ENCODE data around the gene KCNQ5.

The KCNQ5 gene

GRCh38 chr6:72954716-72955115 is 332.9 kb downstream of the KCNQ5 start:
- Histone ChIP-seq H4K91ac (ENCODE audit: low read depth, low read length) (no peak overlapping the region), H3K4me3 (ENCODE audit: low read depth, low read length) (no peak overlapping the region), H2BK12ac (ENCODE audit: low read length) (no peak overlapping the region), H4K12ac (ENCODE audit: low read depth, low read length) (no peak overlapping the region), H3K18ac (ENCODE audit: low read length) (no peak overlapping the region), H3K27ac (ENCODE audit: low read depth, low read length) (no peak overlapping the region), H3K79me2 (ENCODE audit: control insufficient read depth, insufficient read depth, low read length, poor library complexity) (no peaks in the 10 kb centered on the region), H2AK5ac (ENCODE audit: low read length) (no peak overlapping the region), H3K4me1 (ENCODE audit: control insufficient read depth in 1 of 2, insufficient read depth in 2 of 2, low read length in 2 of 2) (peaks cover 2 to 4% of the 10 kb centered on the region in 2 experiments), H3K4ac (ENCODE audit: low read depth, low read length) (no peak overlapping the region), H3K36me3 (ENCODE audit: control insufficient read depth in 1 of 2, insufficient read depth in 2 of 2, low read length in 2 of 2) (no peaks in the 10 kb centered on the region), H2AFZ (ENCODE audit: insufficient read depth, low read length, poor library complexity) (no peak overlapping the region), H3K14ac (ENCODE audit: low read length) (no peak overlapping the region), H2BK5ac (ENCODE audit: low read depth, low read length, poor library complexity) (no peak overlapping the region), H3K27me3 (ENCODE audit: insufficient read depth, low read length) (no peaks in the 10 kb centered on the region), H3K9me3 (ENCODE audit: insufficient read depth, low read depth, low read length) (no peaks in the 10 kb centered on the region), H3K4me2 (ENCODE audit: low read length) (no peak overlapping the region), H4K8ac (ENCODE audit: low read depth, low read length) (no peak overlapping the region), H3K79me1 (ENCODE audit: low read length) (peaks cover 2% of the 10 kb centered on the region), H3K23ac (ENCODE audit: low read length) (no peak overlapping the region), H3K9ac (ENCODE audit: low read length) (no peak overlapping the region), H2BK120ac (ENCODE audit: insufficient read depth, low read length, poor library complexity) (no peak overlapping the region)
- WGBS (ENCODE audit: extremely low coverage, insufficient coverage, insufficient read length) = no CpG with 5 or more reads among the region's 4 CpGs
- no peak for DNase-seq

GRCh38 chr6:72955666-72956065 is 333.8 kb downstream of the KCNQ5 start:
- no peak overlapping the region for H4K12ac ChIP-seq (ENCODE audit: low read depth, low read length)
- H2BK5ac ChIP-seq (ENCODE audit: low read depth, low read length, poor library complexity) = no peak overlapping the region
- WGBS (ENCODE audit: extremely low coverage, insufficient coverage, insufficient read length) = no CpG with 5 or more reads among the region's 2 CpGs

GRCh38 chr6:72956272-72956671 is 334.4 kb downstream of the KCNQ5 start:
- H3K27ac ChIP-seq (ENCODE audit: low read depth, low read length) = no peak overlapping the region
- H2AFZ ChIP-seq (ENCODE audit: insufficient read depth, low read length, poor library complexity) = no peak overlapping the region
- no peak overlapping the region for H3K4ac ChIP-seq (ENCODE audit: low read depth, low read length)
- H3K79me2 ChIP-seq (ENCODE audit: control insufficient read depth, insufficient read depth, low read length, poor library complexity) = no peaks in the 10 kb centered on the region
- no peak overlapping the region for H4K12ac ChIP-seq (ENCODE audit: low read depth, low read length)
- H3K4me1 ChIP-seq (ENCODE audit: control insufficient read depth in 1 of 2, insufficient read depth in 2 of 2, low read length in 2 of 2) = peaks cover 2% of the 10 kb centered on the region in 2 experiments
- no CpG with 5 or more reads among the region's 1 CpG for WGBS (ENCODE audit: extremely low coverage, insufficient coverage, insufficient read length)
- H3K4me3 ChIP-seq (ENCODE audit: low read depth, low read length) = no peak overlapping the region
- H3K18ac ChIP-seq (ENCODE audit: low read length) = no peak overlapping the region
- DNase-seq = no peak
- no peaks in the 10 kb centered on the region for H3K36me3 ChIP-seq (ENCODE audit: control insufficient read depth in 1 of 2, insufficient read depth in 2 of 2, low read length in 2 of 2)
- no peak overlapping the region for H3K23ac ChIP-seq (ENCODE audit: low read length)
- H3K14ac ChIP-seq (ENCODE audit: low read length) = no peak overlapping the region
- no peaks in the 10 kb centered on the region for H3K9me3 ChIP-seq (ENCODE audit: insufficient read depth, low read depth, low read length)
- peaks cover 2% of the 10 kb centered on the region for H3K79me1 ChIP-seq (ENCODE audit: low read length)
- H4K91ac ChIP-seq (ENCODE audit: low read depth, low read length) = no peak overlapping the region
- no peak overlapping the region for H3K9ac ChIP-seq (ENCODE audit: low read length)
- no peak overlapping the region for H4K8ac ChIP-seq (ENCODE audit: low read depth, low read length)
- no peaks in the 10 kb centered on the region for H3K27me3 ChIP-seq (ENCODE audit: insufficient read depth, low read length)
- no peak overlapping the region for H2AK5ac ChIP-seq (ENCODE audit: low read length)
- H2BK12ac ChIP-seq (ENCODE audit: low read length) = no peak overlapping the region
- H2BK120ac ChIP-seq (ENCODE audit: insufficient read depth, low read length, poor library complexity) = no peak overlapping the region
- no peak overlapping the region for H3K4me2 ChIP-seq (ENCODE audit: low read length)
- no peak overlapping the region for H2BK5ac ChIP-seq (ENCODE audit: low read depth, low read length, poor library complexity)

More at GRCh38 chr6:72955666-72956065, 333.8 kb downstream of the KCNQ5 start:
- no peak overlapping the region for H4K91ac ChIP-seq (ENCODE audit: low read depth, low read length)
- no peaks in the 10 kb centered on the region for H3K9me3 ChIP-seq (ENCODE audit: insufficient read depth, low read depth, low read length)
- DNase-seq = no peak
- H3K79me1 ChIP-seq (ENCODE audit: low read length) = peaks cover 2% of the 10 kb centered on the region
- H3K4me2 ChIP-seq (ENCODE audit: low read length) = no peak overlapping the region
- no peak overlapping the region for H3K9ac ChIP-seq (ENCODE audit: low read length)
- H3K79me2 ChIP-seq (ENCODE audit: control insufficient read depth, insufficient read depth, low read length, poor library complexity) = no peaks in the 10 kb centered on the region
- H3K36me3 ChIP-seq (ENCODE audit: control insufficient read depth in 1 of 2, insufficient read depth in 2 of 2, low read length in 2 of 2) = no peaks in the 10 kb centered on the region
- H3K4me1 ChIP-seq (ENCODE audit: control insufficient read depth in 1 of 2, insufficient read depth in 2 of 2, low read length in 2 of 2) = peaks cover 2% of the 10 kb centered on the region in 2 experiments
- no peak overlapping the region for H4K8ac ChIP-seq (ENCODE audit: low read depth, low read length)
- no peak overlapping the region for H3K18ac ChIP-seq (ENCODE audit: low read length)
- H2AFZ ChIP-seq (ENCODE audit: insufficient read depth, low read length, poor library complexity) = no peak overlapping the region
- no peak overlapping the region for H3K23ac ChIP-seq (ENCODE audit: low read length)
- H3K4ac ChIP-seq (ENCODE audit: low read depth, low read length) = no peak overlapping the region
- no peak overlapping the region for H2BK120ac ChIP-seq (ENCODE audit: insufficient read depth, low read length, poor library complexity)
- no peak overlapping the region for H3K14ac ChIP-seq (ENCODE audit: low read length)
- no peak overlapping the region for H2AK5ac ChIP-seq (ENCODE audit: low read length)
- no peak overlapping the region for H2BK12ac ChIP-seq (ENCODE audit: low read length)
- no peak overlapping the region for H3K4me3 ChIP-seq (ENCODE audit: low read depth, low read length)
- no peak overlapping the region for H3K27ac ChIP-seq (ENCODE audit: low read depth, low read length)
- no peaks in the 10 kb centered on the region for H3K27me3 ChIP-seq (ENCODE audit: insufficient read depth, low read length)

- no peaks in the 10 kb centered on the region for H3K79me1 ChIP-seq (ENCODE audit: low read length)
- no peaks in the 10 kb centered on the region for H3K4me1 ChIP-seq (ENCODE audit: control insufficient read depth in 1 of 2, insufficient read depth in 2 of 2, low read length in 2 of 2)
- H2BK5ac ChIP-seq (ENCODE audit: low read depth, low read length, poor library complexity) = no peak overlapping the region
- no peak overlapping the region for H3K9ac ChIP-seq (ENCODE audit: low read length)
- H3K4me2 ChIP-seq (ENCODE audit: low read length) = no peak overlapping the region
- no peak overlapping the region for H3K23ac ChIP-seq (ENCODE audit: low read length)
- H3K4ac ChIP-seq (ENCODE audit: low read depth, low read length) = no peak overlapping the region
- H3K14ac ChIP-seq (ENCODE audit: low read length) = no peak overlapping the region
- no peak overlapping the region for H3K27ac ChIP-seq (ENCODE audit: low read depth, low read length)
- no peak for DNase-seq
- H4K91ac ChIP-seq (ENCODE audit: low read depth, low read length) = no peak overlapping the region
- no peak overlapping the region for H4K8ac ChIP-seq (ENCODE audit: low read depth, low read length)
- H3K79me2 ChIP-seq (ENCODE audit: control insufficient read depth, insufficient read depth, low read length, poor library complexity) = no peaks in the 10 kb centered on the region
- no peak overlapping the region for H2AK5ac ChIP-seq (ENCODE audit: low read length)
- H3K36me3 ChIP-seq (ENCODE audit: control insufficient read depth in 1 of 2, insufficient read depth in 2 of 2, low read length in 2 of 2) = no peaks in the 10 kb centered on the region
- H2BK12ac ChIP-seq (ENCODE audit: low read length) = no peak overlapping the region
- no peak overlapping the region for H3K18ac ChIP-seq (ENCODE audit: low read length)
- no peak overlapping the region for H2AFZ ChIP-seq (ENCODE audit: insufficient read depth, low read length, poor library complexity)
- no peak overlapping the region for H2BK120ac ChIP-seq (ENCODE audit: insufficient read depth, low read length, poor library complexity)
- no peak overlapping the region for H4K12ac ChIP-seq (ENCODE audit: low read depth, low read length)
- H3K4me3 ChIP-seq (ENCODE audit: low read depth, low read length) = no peak overlapping the region
- WGBS (ENCODE audit: extremely low coverage, insufficient coverage, insufficient read length) = no CpG with 5 or more reads among the region's 2 CpGs
- no peaks in the 10 kb centered on the region for H3K27me3 ChIP-seq (ENCODE audit: insufficient read depth, low read length)
- H3K9me3 ChIP-seq (ENCODE audit: insufficient read depth, low read depth, low read length) = no peaks in the 10 kb centered on the region
These were observed 338.0 kb downstream of the KCNQ5 start for GRCh38 chr6:72959821-72960220.
